Measurements from ENCODE around the gene BNIP5. TPM values are rescaled to one million over a fixed set of nuclear protein-coding genes. Genes with fewer than 3 reads are reported as not detected.

BNIP5 gene
- total and polyA plus RNA-seq, 10 donors = 0.05 TPM; not detected in 9

DNA sequence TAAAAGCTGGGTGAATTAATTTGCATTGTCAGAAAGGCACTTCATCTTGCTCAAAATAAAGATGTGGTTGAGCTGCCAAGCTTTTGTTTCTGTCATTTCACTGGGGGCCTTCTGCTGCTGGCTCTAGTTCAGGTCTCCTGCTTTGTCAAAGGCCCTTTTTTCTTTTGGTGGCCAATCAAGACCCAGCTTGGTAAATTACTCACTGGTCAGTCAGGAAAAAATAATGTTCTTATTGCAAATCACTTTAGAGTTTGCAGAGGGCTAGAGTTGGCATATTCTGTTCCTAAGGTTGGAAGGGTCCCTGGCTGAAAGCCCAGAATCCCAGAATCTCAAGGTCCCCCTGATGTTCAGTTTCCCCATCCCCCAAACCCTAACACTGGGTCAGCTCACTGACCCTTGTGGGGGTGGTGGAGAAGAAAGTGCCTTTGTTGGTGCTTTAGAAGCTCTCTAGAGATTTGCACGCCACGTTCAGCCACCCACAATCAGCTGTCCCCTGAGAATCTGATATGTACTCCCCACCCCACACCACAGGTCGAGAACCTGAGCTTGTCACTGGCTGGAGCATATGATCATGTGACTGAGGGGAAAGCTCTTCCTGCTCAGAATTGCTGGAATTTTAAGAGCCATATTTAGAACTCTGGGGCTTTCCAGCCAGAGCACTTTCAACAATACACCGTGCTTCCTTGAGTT, 21.7 kb upstream of the BNIP5 start:
- Histone ChIP-seq H3K27me3 (replicated peaks in 1 of 7) (peaks cover 0 to 24% (median 0%) of the 10 kb centered on the region in 7 donors), H3K4me3 (no peak overlapping the region), H3K27ac (peak overlapping the region in 6 of 8 donors; percentile 24 to 54 (median 40)), H3K9me3 (no peaks in the 10 kb centered on the region), H3K36me3 (peaks cover 0 to 7% (median 0%) of the 10 kb centered on the region in 6 donors), H3K4me1 (peaks cover 0 to 38% (median 22%) of the 10 kb centered on the region in 6 donors)
- no peak for DNase-seq
- intact Hi-C loops (cut with DNase I; ENCODE audit: low total_unique reads) = loop anchor here (10.0 kb wide), 1 partner anchor 234 kb away; no protein-coding TSS in a partner anchor
- WGBS, 5 donors = 33 to 61% (median 43%) methylated on average over 4 of the region's 4 CpGs
- TF ChIP-seq CTCF (IDR thresholded peaks at IDR 0.05 in 8 of 11, conservative IDR thresholded peaks at IDR 0.05 in 3 of 11) = no peak
- TF ChIP-seq POLR2A (IDR thresholded peaks at IDR 0.05) = no peak
- TF ChIP-seq POLR2AphosphoS5 (IDR thresholded peaks at IDR 0.05) = no peak

GRCh38 chr6:36357872-36358225, 21.2 kb upstream of the BNIP5 start:
- H3K27me3 ChIP-seq (replicated peaks in 1 of 7) = peaks cover 0 to 29% (median 0%) of the 10 kb centered on the region in 7 donors
- H3K4me1 ChIP-seq = peaks cover 0 to 33% (median 22%) of the 10 kb centered on the region in 6 donors
- TF ChIP-seq POLR2A (IDR thresholded peaks at IDR 0.05) (no peak), CTCF (IDR thresholded peaks at IDR 0.05 in 8 of 11, conservative IDR thresholded peaks at IDR 0.05 in 3 of 11) (no peak), POLR2AphosphoS5 (IDR thresholded peaks at IDR 0.05) (no peak)
- H3K36me3 ChIP-seq = peaks cover 0 to 4% (median 0%) of the 10 kb centered on the region in 6 donors
- intact Hi-C loops (cut with DNase I; ENCODE audit: low total_unique reads) = loop anchor here (10.0 kb wide), 1 partner anchor 233 kb away; no protein-coding TSS in a partner anchor
- H3K9me3 ChIP-seq = no peaks in the 10 kb centered on the region
- DNase-seq = no peak
- H3K27ac ChIP-seq = peak overlapping the region in 5 of 8 donors; percentile 24 to 54 (median 41)
- no peak overlapping the region for H3K4me3 ChIP-seq
- 69 to 81% (median 78%) methylated on average over 3 of the region's 3 CpGs for WGBS, 5 donors

DNA sequence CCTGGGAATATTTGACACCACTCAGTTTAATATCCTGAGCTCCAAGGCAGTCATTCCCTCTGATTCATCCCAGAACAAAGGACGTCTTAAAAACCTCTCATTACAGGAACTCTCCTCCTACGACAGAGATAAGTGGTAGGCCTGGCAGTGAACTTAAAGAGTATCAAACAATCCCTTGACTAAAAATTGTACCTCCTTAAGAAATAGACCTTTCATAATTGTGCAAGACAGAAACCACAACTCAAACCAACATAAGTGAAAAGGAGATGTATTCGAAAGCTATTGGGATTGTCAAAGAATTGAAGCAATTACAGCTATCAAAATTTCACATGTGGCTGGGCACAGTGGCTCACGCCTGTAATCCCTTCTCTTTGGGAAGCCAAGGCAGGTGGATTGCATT, 19.1 kb upstream of the BNIP5 start:
- Histone ChIP-seq H3K4me3 (no peak overlapping the region), H3K27me3 (replicated peaks in 1 of 7) (peaks cover 0 to 40% (median 0%) of the 10 kb centered on the region in 7 donors)

More for the DNA sequence above, 19.1 kb upstream of the BNIP5 start:
- Histone ChIP-seq H3K4me1 (peaks cover 0 to 31% (median 26%) of the 10 kb centered on the region in 6 donors), H3K36me3 (no peaks in the 10 kb centered on the region), H3K9me3 (peaks cover 0 to 5% (median 0%) of the 10 kb centered on the region in 8 donors), H3K27ac (no peak overlapping the region)
- no peak for DNase-seq
- no peak for TF ChIP-seq CTCF (IDR thresholded peaks at IDR 0.05 in 8 of 11, conservative IDR thresholded peaks at IDR 0.05 in 3 of 11)
- no peak for TF ChIP-seq POLR2A (IDR thresholded peaks at IDR 0.05)
- no peak for TF ChIP-seq POLR2AphosphoS5 (IDR thresholded peaks at IDR 0.05)
- WGBS, 5 donors = 31 to 65% (median 45%) methylated on average over 4 of the region's 4 CpGs
- intact Hi-C loops (cut with DNase I; ENCODE audit: low total_unique reads) = loop anchor here (10.0 kb wide), 1 partner anchor 231 kb away; no protein-coding TSS in a partner anchor

All from spleen (tissue), 11 donors.